ENCODE data around the gene GPR149. TPM values are rescaled to one million over a fixed set of nuclear protein-coding genes. Genes with fewer than 3 reads are reported as not detected.

Gene GPR149
- total RNA-seq, 1 donor from 2014 or later: not detected

- no peak for FAIRE-seq
- TF ChIP-seq, protein P1, sequence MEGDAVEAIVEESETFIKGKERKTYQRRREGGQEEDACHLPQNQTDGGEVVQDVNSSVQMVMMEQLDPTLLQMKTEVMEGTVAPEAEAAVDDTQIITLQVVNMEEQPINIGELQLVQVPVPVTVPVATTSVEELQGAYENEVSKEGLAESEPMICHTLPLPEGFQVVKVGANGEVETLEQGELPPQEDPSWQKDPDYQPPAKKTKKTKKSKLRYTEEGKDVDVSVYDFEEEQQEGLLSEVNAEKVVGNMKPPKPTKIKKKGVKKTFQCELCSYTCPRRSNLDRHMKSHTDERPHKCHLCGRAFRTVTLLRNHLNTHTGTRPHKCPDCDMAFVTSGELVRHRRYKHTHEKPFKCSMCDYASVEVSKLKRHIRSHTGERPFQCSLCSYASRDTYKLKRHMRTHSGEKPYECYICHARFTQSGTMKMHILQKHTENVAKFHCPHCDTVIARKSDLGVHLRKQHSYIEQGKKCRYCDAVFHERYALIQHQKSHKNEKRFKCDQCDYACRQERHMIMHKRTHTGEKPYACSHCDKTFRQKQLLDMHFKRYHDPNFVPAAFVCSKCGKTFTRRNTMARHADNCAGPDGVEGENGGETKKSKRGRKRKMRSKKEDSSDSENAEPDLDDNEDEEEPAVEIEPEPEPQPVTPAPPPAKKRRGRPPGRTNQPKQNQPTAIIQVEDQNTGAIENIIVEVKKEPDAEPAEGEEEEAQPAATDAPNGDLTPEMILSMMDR (IDR thresholded peaks at IDR 0.05; ENCODE audit: insufficient read depth, low read length, severe bottlenecking): no peak
- H3K36me3 ChIP-seq (ENCODE audit: control insufficient read depth, insufficient read depth, low read length): peaks cover 10% of the 10 kb centered on the region
Measured at GRCh38 chr3:154304116-154304786, 125.7 kb downstream of the GPR149 start.

GRCh38 chr3:154301561-154301960 is 128.4 kb downstream of the GPR149 start:
- H3K4me3 ChIP-seq (ENCODE audit: low read depth, low read length): no peak overlapping the region
- no peak for DNase-seq (ENCODE audit: low read depth)
- peaks cover 10% of the 10 kb centered on the region for H3K36me3 ChIP-seq (ENCODE audit: control insufficient read depth, insufficient read depth, low read length)
- no peak for FAIRE-seq
- no peaks in the 10 kb centered on the region for H3K27me3 ChIP-seq (ENCODE audit: control insufficient read depth, insufficient read depth, low read length)
- TF ChIP-seq, protein P1 (IDR thresholded peaks at IDR 0.05; ENCODE audit: insufficient read depth, low read length, severe bottlenecking): no peak

More at GRCh38 chr3:154304116-154304786, 125.7 kb downstream of the GPR149 start:
- no peaks in the 10 kb centered on the region for H3K27me3 ChIP-seq (ENCODE audit: control insufficient read depth, insufficient read depth, low read length)
- DNase-seq (ENCODE audit: low read depth): peak; percentile 65
- H3K4me3 ChIP-seq (ENCODE audit: low read depth, low read length): no peak overlapping the region

GRCh38 chr3:154294016-154294415 is 136.0 kb downstream of the GPR149 start:
- DNase-seq (ENCODE audit: low read depth) (no peak), FAIRE-seq (no peak)
- peaks cover 5% of the 10 kb centered on the region for H3K36me3 ChIP-seq (ENCODE audit: control insufficient read depth, insufficient read depth, low read length)
- H3K27me3 ChIP-seq (ENCODE audit: control insufficient read depth, insufficient read depth, low read length): no peaks in the 10 kb centered on the region
- TF ChIP-seq, protein P1 (IDR thresholded peaks at IDR 0.05; ENCODE audit: insufficient read depth, low read length, severe bottlenecking): no peak
- H3K4me3 ChIP-seq (ENCODE audit: low read depth, low read length): no peak overlapping the region

DNA sequence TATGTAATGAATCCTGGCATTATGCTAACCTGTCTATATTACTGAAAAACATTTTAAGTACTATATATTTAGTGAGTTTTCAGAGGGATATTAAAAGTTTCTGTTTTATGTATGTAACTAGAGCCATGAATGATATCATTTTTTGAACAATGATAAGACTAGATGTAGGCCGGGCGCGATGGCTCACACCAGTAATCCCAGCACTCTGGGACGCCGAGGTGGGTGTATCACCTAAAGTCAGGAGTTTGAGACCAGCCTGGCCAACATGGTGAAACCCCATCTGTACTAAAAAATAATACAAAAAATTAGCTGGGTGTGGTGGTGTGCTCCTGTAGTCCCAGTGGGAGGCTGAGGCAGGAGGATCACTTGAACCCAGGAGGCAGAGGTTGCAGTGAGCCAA is 139.8 kb downstream of the GPR149 start:
- peaks cover 5% of the 10 kb centered on the region for H3K36me3 ChIP-seq (ENCODE audit: control insufficient read depth, insufficient read depth, low read length)
- no peak overlapping the region for H3K4me3 ChIP-seq (ENCODE audit: low read depth, low read length)
- FAIRE-seq: no peak
- TF ChIP-seq, protein P1 (IDR thresholded peaks at IDR 0.05; ENCODE audit: insufficient read depth, low read length, severe bottlenecking): no peak
- no peak for DNase-seq (ENCODE audit: low read depth)
- no peaks in the 10 kb centered on the region for H3K27me3 ChIP-seq (ENCODE audit: control insufficient read depth, insufficient read depth, low read length)

Other genes starting within 250 kb of the GPR149 start
- gene DHX36, start 105.7 kb downstream of the GPR149 start, total RNA-seq: 27.6 and 33.5 TPM in 2 replicates